Measurements from ENCODE around the gene KIF23.
"Not testable (repeated sequence)": the region's sequence is repeated elsewhere in the genome, so short reads cannot be mapped to it uniquely, and the experiment has no call there.

The KIF23 gene

DNA sequence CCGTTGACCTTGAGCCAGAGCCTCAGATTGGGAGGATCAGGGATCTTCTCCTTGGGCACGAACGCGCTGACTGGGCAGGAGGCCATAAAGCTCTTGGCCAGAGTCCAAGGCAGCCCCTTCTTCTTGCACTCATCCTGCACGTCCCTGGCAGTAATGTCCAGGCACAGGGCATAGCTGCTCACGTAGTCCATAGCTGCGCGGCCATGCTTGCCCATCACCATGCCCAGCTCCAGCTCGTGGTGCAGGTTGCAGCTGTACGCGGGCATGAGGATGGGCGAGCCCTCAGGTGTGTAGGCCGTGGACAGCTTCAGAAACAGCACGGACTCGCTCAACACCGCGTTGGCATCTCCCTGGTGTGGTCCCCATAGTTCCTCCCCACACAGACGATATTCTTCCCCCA lies 20.5 kb downstream of the KIF23 start:
- no peak for DNase-seq (ENCODE audit: low read depth in 2 of 2)

GRCh38 chr15:69435985-69436384 lies 21.8 kb downstream of the KIF23 start:
- DNase-seq (ENCODE audit: low read depth in 2 of 2) = no peak

DNA sequence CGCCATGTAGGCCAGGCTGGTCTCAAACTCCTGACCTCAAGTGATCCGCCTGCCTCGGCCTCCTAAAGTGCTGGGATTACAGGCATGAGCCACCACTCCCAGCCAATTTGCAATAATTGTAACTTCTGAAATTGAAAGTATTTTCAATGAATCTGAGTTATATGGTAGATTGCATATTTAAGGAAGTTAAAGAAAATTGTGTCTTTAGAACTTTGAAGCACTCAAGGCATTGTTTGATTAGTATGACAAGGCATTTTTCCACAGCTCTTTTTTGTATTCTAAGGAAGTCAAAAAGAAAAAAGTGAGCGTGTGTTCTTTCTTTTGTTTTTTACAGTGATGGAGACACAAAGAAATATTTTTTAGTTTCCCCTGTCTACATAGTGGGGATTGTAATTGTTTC lies 22.8 kb downstream of the KIF23 start:
- no peak for DNase-seq (ENCODE audit: low read depth in 2 of 2)

DNA sequence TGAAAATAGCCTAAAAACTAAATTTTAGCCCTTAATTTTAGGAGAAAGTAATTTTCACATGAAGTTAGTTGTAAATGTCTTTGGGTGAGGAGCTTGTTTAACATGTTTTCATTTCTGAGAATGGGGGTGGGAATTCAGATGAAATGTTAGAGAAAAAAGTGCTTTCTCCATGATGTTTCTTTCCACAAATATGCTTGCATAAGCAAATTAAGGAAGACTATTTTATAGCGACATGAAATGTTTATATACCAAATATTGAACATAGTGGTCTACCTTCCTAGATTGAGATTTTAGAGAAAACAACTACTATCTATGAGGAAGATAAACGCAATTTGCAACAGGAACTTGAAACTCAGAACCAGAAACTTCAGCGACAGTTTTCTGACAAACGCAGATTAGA lies 25.5 kb downstream of the KIF23 start:
- DNase-seq (ENCODE audit: low read depth in 2 of 2) = no peak

- no peak for DNase-seq (ENCODE audit: low read depth in 2 of 2)
These were observed 29.0 kb downstream of the KIF23 start for GRCh38 chr15:69443032-69443611.

GRCh38 chr15:69444686-69445085 lies 30.5 kb downstream of the KIF23 start:
- no peak for DNase-seq (ENCODE audit: low read depth in 2 of 2)

- no peak for DNase-seq (ENCODE audit: low read depth in 2 of 2)
These were observed 32.8 kb downstream of the KIF23 start for GRCh38 chr15:69446953-69447352.

DNA sequence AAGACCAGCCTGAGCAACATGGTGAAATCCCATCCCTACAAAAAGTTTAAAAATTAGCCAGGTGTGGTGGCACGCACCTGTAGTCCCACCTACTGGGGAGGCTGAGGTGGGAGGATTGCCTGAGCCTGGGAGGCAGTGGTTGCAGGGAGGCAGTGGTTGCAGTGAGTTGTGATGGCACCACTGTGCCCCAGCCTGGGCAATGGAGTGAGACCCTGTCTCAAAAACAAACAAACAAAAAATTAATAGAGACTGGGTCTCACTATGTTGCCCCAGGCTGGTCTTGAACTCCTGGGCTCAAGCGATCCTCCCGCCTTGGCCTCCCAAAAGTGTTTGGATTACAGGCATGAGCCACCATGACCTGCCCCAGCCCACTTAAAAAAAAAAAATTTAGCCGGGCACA lies 36.1 kb downstream of the KIF23 start:
- DNase-seq (ENCODE audit: low read depth in 2 of 2) = not testable (repeated sequence)

DNA sequence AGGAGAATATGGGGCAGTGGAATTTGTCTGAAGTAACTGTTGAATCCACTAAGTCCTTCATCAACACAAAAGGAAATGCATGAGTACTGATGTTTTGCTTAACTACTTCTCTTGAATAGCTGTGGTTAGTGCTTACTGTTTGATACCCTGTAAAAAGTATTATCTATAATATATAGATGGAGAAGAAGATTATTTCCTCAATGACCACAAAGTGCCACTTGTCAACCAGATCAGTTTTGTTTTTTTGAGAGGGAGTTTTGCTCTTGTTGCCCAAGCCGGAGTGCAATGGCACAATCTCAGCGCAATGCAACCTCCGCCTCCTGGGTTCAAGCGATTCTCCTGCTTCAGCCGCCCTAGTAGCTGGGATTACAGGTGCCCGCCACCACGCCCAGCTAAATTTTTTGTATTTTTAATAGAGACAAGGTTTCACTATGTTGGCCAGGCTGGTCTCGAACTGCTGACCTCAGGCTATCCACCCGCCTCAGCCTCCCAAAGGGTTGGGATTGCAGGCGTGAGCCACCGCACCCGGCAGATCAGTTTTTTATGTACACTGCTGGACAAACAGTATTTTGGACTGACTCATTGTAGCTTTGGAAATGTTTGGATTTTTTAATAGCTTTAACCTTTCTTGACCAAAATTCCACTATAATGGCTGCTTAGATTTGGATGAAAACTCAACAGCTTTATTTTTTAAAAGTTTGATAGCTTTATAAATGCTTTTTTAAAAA lies 37.0 kb downstream of the KIF23 start:
- DNase-seq (ENCODE audit: low read depth in 2 of 2) = no peak

- DNase-seq (ENCODE audit: low read depth in 2 of 2) = no peak
These were observed 38.0 kb downstream of the KIF23 start for GRCh38 chr15:69451951-69452691.

DNA sequence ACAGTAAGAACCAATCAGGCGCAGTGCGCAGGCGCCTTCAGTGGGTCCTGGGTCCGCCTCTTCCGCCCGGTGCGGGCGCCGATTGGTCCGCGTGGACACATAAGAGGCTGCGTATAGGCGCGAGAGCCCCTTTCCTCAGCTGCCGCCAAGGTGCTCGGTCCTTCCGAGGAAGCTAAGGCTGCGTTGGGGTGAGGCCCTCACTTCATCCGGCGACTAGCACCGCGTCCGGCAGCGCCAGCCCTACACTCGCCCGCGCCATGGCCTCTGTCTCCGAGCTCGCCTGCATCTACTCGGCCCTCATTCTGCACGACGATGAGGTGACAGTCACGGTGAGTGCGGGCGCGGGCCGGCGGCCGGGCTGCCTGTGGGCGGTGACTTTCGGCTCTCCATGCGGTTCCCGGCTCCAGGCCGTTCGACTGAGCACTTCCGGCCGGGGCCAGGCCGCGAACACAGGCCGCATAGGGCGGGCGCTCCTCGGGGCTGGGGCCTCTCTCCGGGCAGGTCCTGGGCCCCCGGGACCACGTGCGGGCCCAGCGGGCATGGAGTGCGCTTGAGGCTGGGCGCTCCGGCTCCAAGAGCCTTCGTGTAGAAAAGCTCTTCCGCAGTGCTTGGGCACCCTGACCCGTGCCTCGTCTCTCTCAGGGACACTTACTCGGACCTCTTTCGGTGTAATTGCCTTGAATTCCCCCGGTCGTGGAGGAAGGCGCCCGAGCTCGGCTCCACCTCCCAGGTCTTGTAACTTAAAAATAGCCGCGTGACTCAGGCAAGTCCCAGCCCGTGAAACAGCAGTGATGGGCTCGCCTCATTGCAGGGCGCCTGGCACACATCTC lies 38.8 kb downstream of the KIF23 start, which contains the start of gene RPLP1:
TSS of gene RPLP1 (plus strand) at position 127 of the 830 bp plus-strand sequence. CDS start at position 258, 131 bp downstream.
- peak; percentile 91 for DNase-seq (ENCODE audit: low read depth in 2 of 2)

GRCh38 chr15:69454953-69455352 lies 40.8 kb downstream of the KIF23 start:
- DNase-seq (ENCODE audit: low read depth in 2 of 2) = no peak

DNA sequence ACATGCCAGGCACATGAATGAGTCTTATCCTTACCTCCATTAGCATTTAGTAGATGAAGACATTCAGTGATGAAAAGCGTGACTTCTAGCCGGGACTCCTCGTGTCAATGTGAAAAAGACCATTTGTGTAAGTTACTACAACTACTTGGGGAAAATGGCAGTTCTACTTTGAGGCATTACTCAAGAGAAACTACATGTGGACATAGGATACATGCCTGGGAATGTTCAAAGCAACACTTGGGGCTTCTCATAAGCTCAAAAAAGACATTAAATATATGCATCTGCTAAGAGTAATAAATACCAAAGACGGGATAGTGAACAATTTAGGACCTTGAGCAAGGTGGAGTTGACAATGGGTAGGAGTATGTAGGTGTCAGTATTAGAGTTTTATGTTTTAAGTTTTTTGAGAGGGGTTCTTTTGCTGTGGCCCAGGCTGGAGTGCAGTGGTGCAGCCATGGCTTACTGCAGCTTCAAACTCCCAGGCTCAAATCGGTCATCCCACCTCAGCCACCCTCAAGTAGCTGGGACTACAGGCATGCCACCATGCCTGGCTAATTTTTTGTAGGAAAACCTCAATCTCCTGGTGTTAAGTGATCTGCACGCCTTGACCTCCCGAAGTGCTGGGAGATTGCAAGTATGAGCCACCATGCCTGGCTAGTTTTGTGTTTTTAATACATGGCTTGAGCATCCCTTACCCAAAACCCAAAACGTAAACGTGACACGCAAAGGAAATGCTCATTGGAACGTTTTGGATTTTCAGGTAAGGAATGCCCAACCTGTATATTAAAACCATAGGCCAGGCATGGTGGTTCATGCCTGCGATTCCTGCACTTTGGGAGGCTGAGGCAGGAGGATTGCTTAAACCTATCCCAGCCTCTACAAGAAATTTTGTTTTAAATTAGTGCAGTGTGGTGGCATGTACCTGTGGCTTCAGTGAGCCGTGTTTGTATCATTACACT lies 42.3 kb downstream of the KIF23 start:
- no peak for DNase-seq (ENCODE audit: low read depth in 2 of 2)

DNA sequence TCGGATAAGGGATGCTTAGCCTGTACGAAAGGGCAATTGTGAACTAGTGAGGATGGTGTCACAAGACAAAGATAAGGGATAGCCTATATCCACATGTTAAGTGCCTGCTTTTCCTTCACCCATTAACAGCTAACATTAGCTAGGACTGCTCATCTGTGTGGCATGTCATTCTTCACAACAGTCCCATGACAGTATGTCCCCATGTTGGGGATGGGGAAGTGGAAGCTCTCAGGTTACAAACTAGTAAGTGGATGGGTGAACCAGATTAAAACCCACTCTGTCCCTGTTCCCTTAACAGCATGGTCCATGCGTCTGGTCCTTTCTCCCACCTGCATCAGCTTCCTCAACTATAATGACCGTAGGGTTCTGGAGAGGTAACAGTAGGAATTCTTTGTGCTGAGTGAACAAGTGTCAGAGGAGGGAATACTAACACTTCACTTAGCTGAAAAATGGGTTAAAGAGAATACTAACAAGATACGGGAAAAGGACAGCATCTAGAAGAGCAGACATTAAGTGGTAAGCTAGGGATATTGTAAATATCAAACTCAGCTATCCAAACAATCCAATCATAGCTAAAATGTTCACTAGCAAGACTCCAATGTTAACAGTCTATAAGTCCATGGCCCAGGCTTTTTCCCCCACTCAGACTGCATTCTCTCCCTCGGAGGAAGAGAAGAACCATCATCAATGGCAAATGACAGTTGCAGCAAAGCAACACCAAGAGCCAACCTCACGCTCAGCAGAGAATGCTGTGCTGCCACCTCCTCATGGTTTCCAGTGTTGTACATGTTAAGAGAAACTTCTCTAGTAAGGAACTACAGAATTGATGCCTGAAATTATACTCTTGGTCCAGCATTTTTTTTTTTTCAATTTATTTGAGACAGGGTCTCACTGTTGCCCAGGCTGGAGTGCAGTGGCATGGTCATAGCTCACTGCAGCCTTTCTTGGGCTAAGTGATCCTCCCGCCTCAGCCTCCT lies 43.4 kb downstream of the KIF23 start:
- no peak for DNase-seq (ENCODE audit: low read depth in 2 of 2)

- no peak for DNase-seq (ENCODE audit: low read depth in 2 of 2)
These were observed 44.9 kb downstream of the KIF23 start for GRCh38 chr15:69459066-69459465.

DNA sequence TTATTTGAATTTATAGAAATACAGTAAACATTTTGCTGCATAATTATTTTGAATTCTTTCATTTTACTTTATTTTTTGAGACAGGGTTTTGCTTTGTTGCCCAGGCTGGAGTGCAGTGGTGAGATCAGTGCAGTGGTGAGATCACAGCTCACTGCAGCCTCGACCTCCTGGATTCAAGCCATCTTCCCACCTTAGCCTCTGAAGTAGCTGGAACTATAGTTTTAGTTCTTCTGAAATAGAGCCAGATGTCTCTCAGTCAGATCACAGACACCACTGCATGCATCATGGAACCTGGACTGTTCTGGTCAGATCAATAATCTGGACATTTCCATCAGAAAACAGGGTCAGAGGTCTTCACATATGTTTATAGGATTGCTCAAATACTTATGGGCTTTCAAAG lies 46.3 kb downstream of the KIF23 start:
- DNase-seq (ENCODE audit: low read depth in 2 of 2) = no peak

DNA sequence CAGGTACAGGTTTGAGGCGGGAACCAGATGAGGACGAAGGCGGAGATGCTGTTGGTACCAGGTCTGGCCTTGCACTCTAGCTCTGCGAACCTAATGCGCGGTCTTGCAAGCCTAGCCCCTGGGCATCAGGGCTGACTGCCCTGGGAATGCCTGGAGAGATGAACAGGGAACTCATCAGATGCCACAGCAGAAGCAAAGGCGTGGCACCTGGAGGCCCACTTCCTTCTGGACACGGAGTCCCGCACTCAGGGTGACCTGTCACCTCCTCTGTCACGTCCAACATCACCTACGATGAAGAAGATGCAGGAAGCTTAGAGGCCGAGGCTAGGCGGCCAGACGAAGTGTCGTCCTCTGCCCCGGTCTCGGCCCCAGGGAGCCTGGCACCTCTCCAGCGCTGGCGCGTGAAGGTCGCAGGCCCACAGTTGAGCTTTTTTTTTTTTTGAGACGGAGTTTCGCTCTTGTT lies 47.9 kb downstream of the KIF23 start:
- DNase-seq (ENCODE audit: low read depth in 2 of 2) = no peak

- peak; percentile 94 for DNase-seq (ENCODE audit: low read depth in 2 of 2)
These were observed 48.5 kb downstream of the KIF23 start for GRCh38 chr15:69462493-69463181.

All from fibroblast of skin of left quadriceps (primary cell).